AG08395 (cell line): ENCODE data around the gene VAC14.
"Not testable (repeated sequence)": the region's sequence is repeated elsewhere in the genome, so short reads cannot be mapped to it uniquely, and the experiment has no call there.

Experiments
- DNase-seq: peaks from one replicate; pipeline ENCODE4 v3.0.0; 2012; ENCODE audit warnings: mixed read lengths, low spot score

VAC14 gene

GRCh38 chr16:70681382-70682238, 119.3 kb downstream of the VAC14 start:
- no peak for DNase-seq

DNA sequence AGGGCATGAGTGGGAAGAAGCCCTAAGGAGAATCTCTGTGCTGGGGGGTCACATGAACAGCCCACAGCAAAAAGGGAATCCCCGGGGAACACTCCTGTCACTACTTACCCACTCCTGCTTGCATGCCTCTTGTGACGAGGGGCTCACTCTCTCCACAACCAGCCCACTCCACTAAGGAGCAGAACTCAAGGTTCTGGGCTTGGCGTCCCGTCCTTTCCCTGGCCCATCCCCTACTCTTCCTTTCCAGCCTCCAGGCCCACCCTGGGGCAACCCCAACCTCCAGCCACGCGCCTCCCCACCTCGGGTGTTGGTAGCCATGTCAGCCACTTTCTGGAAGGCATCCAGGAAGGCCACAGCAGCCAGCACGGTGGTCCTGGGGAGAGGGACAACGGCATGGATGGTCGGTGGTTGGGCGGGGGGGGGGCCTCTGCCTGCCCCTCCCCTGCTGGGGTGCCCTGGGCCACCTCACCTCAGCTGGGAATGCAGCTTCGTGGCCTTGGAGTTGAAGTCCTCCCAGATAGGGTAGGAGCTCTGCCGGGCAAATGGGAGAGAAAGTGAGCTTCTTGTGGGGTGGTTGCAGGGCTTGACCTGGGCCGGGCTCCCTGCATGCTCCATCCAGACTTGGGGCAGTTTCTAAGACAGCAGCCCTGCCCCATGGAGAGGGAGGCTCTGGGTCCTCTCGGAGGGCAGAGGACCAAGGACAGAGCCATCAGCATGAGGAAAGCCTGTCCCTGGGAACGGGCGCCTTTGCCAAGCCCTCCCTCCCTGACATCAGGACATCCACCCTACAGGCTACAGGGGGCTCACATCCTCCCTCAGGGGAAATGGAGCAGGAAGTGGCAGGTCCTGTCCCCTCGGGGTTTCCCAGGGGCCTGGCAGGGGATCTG, 120.2 kb downstream of the VAC14 start:
- DNase-seq: no peak

GRCh38 chr16:70679671-70680494, 121.1 kb downstream of the VAC14 start:
- no peak for DNase-seq

DNA sequence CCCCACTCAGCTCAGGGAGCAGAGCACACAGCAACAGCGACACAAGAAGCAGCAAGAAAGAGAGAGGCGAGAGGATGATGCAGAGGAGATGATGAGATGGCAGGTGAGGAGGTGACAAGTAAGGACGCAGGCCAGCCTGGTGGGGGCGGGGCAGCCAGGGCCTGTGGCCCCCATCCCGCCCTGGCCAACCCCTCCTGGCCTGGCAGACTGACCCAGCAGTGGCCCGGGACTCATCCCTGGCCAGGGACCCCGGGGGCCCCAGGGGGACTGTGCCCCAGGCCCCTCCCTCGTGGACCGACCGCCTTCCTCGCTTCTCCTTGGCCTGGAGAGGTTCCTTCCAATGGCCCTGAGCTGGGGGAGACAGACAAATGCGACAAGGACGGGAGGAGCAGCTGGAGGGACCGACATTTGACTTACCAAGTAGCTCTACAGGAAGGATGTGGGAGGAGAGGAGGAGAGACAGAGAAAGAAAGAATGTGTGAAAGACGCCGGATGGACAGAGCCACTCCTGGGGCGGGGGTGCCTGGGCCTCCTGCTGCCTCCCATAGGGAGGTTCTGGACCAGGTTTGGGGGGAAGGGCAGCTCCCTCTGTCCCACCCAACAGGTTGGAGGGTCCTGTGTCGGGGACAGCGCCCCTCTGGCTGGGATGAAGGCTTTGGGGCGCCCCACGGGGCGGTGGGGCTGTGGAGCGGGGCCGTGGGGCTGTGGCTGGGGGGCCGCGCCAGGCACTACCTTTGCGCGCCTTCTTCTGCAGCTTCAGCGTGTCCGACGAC, 121.9 kb downstream of the VAC14 start:
- no peak for DNase-seq

DNA sequence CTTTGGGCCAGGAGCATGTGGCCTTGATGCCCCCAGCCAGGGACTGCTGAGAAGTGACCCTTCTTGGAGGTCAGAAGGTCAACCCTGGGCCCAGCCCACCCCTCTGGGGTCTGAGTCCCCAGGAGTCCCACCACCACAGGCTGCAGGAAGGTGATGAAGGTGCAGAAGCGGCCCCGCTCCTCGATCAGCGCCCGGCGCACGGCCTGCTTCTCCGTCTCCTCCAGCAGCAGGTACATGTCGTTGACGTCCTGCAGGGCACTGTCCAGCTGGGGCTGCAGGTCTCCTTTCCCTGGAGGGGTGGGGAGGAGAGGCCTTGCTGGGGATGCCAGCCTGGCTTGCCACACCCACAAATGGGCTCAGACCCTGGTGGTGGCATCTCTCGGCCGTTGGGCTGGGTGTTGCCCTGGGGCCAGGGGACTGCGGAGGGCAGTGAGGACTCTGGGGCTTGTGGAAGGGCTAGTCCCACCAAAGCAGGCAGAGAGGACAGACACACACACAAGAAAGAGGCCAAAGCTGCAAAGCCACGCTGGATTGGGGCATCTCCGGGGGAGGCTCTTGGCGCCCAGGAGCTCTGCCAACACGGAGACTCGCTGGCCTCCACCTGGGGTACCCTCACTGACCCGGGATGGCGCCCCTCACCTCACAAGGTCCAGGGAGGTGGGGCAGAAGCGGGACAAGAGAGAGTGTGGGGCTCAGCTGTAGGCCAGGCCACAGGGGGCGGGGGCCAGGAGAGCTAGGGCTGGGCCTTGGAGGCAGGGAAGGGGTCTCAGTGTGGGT, 122.6 kb downstream of the VAC14 start:
- DNase-seq: no peak

GRCh38 chr16:70677499-70678120, 123.3 kb downstream of the VAC14 start:
- no peak for DNase-seq

DNA sequence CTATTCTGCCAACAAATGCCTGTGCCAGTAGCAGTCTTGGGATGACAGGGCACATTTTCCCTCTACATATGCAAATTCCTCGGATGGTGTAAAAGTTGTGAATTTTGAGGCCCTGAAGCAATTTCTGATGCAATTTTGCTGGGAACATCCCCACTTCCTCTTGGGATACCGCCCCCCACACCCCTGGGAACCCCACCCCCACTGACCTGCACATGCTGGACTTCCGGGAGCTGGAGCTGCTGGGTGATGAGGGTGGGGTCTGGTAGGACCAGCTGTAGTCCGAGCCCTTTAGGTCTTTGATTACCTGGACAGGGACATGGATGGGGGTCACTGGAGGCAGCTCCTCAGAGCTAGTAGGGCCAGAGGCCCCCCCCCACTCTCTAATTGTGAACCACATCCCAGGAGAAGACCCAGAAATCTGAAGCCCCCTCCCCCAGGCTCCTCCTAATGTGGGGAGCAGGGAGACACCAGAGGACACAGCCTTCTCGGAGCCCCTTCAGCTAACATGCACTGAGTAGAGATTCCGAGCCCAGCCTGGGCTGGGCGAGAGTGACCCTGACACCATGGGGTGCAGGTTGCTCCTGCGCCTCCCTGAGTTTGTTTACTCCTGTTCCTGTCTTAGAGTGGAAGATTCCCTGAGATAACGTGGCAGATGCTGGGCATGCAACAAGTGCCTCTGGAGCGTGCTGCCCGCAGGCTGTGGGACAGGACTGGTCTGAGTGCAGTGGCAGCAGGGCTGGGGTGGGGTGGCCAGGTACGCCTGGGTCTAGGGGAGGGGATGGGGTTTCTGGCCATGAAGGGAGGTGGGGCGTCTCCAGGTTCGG, 124.1 kb downstream of the VAC14 start:
- no peak for DNase-seq

DNA sequence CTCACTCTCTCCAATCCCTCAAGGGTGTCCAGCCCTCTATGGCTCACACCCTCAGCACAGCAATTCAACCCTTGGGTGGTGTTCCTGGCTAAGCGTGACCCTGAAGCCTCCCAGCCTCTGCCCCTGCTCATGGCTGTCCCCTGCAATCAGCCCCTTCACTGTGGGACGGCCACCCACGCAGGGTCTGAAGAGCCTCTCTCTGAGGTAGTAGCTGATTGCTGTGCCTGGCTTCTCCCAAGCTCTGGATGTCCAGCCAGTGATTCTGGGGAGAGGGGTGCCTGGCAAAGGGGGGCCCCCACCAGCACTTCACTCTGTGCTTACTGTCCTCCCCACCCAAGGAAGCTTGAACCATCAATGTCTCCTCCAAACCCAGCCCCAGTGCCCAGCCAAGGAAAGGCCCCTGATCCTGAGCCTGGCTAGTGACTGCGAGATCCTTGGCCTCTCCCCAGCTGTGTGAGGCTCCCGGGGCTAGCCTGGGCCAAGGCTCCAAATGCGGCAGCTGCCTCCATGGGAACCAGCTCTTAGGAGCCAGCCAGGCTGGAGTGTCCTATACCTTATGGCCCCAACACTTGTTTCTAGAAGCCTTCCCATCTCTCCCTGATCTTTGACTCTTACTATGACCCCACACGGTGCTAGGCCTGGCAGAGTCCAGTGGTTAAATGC, 125.0 kb downstream of the VAC14 start:
- DNase-seq: no peak

GRCh38 chr16:70674221-70675014, 126.5 kb downstream of the VAC14 start:
- DNase-seq: no peak

GRCh38 chr16:70670938-70671337, 130.0 kb downstream of the VAC14 start:
- DNase-seq: not testable (repeated sequence)

DNA sequence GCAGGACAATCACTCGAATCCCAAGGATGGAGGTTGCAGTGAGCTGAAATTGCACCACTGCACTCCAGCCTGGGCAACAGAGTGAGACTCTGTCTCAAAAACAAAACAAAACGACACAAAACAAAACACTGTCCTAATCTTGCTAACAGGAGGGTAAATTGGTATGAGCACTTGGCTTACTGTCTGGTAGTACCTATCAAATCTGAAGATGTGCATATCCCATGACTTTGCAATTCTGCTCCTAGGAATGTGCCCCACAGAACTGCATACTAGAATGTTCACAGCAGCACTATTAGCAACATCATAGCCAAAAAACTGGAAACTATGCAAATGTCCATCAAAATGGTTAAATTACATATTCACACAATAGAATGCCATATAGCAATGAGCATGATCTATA, 130.8 kb downstream of the VAC14 start:
- no peak for DNase-seq

DNA sequence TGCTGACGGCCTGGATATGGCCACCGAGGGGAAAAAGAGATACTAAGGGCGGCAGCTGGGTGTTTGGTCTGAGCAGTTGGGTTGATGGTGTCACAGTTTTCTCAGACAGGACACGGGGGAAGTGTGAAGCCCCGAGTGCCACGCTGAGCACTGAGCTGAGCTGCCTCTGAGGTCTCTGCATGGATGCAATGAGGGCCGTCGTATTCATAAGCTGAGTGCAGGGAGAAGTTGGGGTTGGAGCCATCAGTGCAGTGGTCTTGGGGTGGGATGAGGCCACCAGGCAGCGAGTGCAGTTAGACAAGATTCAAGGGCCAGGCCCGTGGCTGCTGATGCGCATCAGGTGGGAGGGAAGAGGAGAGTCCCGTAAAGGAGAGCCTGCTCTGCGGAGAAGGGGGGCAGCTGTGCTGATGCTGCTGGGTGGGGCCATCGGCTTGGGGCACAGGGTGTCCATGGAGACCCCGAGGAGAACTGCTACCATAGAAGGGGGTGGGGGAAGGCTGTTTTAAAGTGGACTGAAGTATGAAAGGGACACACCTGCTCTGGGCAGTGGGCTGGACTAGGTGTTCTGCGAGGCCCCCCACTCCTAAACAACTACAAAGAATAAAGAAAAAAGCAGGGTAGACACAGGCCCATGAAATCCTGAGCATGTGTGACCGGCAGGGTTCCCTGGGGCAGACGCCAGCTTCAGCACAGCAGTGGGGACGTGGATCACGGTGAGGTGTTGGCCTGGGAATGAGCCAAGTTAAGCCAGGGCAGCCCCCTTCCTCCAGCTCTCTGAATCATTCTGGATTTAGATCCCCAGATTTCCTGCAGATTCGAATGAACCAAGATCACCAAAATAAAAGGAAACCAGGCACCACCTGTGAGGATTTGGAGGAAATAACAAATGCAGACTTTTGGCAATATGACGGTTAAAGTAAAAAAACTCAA, 134.9 kb downstream of the VAC14 start:
- DNase-seq: no peak

- no peak for DNase-seq
These were observed 135.8 kb downstream of the VAC14 start for GRCh38 chr16:70665113-70665694.

GRCh38 chr16:70664325-70665112, 136.4 kb downstream of the VAC14 start:
- DNase-seq: no peak

DNA sequence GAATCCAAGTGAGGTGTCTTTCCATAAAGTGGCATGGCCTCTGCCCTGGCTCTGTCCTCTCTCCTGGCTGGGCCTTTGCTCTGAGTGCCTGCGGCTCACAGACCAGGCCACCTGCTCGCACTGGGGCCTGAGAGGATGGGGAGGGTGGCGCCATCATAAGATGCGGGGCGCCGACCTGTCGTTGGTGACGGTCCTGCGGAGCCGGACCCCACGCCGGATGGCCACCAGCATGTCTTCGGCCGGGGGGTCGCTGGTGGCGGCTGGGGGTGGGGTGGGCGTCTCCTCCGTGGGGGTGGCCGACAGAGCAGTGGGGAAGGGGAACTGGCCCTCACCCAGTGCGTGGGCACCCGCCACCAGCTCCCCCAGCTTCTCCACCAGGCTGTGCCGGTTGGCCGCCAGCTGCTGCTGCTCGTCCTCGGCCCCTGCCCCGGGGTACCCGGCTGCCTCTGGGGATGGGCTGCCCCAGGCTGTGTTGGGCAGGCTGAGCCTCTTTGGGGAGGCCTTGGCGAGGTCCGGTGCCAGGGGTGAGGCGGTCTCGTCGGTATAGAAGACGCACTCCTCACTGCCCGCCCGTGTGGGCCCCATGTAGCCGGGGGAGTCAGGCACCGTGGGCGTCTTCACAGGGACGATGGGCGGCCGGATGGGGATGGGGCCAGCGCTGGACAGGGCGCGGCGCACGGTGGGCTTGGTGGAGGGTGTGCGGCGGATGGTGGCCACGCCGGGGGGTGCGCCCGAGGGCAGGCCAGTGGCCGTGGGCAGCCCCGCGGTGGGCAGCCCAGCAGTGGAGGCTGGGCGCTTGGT, 137.2 kb downstream of the VAC14 start:
- no peak for DNase-seq
